GM18867 (cell line): ENCODE results near the gene HRH3.

Experiments
- ATAC-seq: cut with Tn5 transposase; IDR thresholded peaks from one replicate; pipeline ENCODE4 v1.9.1; 2021; ENCODE audit warnings: mild to moderate bottlenecking, moderate library complexity; ENCODE audit not compliant: unreplicated experiment

Gene HRH3

DNA sequence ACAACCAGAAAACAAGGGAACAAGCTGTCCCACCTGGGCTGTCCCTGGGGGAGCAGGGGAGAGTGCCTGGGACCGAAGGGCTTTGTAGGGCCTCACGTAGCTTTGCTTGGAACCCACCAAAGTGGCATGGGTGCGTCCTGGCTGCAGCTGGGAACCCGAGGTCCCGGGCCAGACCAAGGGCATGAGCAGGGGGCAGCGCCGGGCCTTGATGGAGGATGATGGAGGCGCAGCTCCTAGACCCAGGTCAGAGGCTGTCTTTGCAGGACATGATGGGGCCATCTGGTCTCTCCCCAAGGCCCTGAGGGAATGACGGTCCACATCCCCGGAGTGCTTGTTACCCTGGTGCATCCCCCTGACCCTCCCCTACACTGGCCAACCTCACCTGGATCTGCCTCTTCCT, 10.6 kb upstream of the HRH3 start:
- ATAC-seq: no peak

GRCh38 chr20:62230276-62230675, 10.2 kb upstream of the HRH3 start:
- no peak for ATAC-seq

DNA sequence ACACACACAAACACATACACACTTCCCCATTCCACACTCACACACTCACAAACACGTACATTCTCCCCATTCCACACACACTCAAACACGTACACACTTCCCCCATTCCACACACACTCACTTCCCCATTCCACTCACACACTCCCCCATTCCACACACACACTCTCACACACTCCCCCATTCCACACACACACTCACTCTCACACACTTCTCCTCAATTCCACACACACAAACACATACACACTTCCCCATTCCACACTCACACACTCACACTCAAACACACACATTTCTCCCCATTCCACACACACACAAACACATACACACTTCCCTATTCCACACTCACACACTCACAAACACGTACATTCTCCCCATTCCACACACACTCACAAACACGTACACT, 9.6 kb upstream of the HRH3 start:
- ATAC-seq: no peak

GRCh38 chr20:62228982-62229545, 9.0 kb upstream of the HRH3 start:
- no peak for ATAC-seq

DNA sequence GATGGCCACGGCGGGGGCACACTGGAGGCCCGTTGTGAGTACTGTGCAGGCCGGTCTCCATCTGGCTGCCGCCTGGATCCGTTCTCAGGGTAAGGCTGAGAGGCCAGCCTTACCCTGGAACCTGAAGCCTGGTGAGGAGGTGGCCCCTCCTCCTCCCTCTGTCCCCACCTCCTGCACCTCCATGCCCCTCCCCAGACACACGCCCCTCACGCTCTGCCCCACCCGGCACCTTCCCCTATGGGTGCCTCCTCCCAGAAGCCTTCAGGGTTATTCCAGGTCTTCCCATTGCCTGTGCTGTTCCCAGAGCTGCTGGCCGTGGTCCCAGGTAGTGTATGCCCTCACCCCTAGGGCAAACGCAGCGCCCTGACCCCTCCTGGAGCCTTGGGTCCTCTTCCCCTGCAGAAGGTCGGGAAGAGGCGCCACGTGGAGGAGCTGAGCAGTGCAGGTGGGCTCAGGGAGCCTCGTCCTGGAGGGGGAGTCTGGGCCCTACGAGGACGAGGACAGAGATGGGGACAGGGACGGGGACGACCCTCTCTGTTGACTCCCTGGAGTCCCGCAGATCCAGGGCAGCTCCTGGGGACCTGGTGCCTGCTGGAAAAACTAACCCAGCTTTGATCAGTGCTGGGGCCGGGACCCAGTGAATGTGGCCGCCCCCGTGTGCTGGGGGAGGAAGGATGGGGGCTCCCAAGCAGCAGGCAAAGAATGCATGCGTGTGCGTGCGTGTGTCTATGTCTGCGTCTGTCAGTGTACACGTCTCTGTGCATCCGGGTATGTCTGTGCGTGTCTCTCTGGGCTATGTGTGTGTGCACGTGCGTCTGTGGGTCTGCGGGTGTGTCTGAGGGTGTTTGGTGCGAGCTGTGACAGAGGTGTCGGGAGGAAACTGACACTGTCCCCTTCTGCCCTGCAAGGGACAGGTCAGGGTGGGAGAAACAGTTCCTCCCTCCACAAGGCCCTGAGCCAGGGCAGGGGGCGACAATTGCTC, 8.2 kb upstream of the HRH3 start:
- no peak for ATAC-seq

- ATAC-seq: no peak
Measured at GRCh38 chr20:62227591-62227976, 7.5 kb upstream of the HRH3 start.

DNA sequence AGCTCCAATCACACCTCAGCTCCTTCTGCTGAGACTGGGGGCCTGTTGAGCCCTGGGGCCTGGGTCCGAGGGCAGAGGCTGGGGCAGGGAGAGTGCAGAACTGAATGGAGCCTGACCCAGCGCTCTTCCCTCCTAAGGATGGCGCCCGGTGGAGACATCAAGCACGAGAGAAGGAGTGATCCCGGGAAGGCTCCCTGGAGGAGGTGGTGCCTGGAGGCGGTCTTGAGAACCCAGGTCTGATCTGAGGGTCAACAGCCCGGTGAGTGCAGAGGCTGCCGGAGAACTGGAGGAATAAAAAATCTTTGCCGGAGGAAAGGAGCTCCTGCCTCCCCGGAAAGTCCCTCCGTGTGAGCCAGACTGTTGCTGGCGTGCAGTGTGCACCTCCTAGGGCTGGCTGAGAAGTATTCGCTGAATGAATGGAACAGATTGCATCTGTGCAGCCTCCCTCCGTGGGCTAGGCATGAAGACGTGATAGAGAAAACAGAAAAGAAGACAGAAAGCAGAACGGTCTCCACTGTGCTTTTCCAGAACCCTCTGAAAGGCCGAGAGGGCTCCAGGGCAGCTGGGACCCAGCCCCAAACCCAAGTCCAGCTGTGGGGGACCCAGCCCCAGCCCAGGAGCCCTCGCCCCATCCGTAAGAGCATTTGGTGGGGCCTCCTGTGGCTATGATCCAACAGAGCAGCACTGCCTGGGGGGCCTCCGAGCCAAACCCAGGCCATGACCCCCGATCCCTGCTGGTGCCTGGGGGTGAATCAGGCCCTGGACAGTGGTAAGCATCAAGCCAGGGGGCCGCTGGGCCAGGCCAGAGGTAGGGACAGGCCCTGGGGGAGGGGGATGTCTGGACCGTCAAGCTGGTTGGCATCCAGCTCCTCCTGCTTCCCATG, 6.9 kb upstream of the HRH3 start:
- no peak for ATAC-seq

- no peak for ATAC-seq
Measured at GRCh38 chr20:62225820-62226635, 6.0 kb upstream of the HRH3 start.

DNA sequence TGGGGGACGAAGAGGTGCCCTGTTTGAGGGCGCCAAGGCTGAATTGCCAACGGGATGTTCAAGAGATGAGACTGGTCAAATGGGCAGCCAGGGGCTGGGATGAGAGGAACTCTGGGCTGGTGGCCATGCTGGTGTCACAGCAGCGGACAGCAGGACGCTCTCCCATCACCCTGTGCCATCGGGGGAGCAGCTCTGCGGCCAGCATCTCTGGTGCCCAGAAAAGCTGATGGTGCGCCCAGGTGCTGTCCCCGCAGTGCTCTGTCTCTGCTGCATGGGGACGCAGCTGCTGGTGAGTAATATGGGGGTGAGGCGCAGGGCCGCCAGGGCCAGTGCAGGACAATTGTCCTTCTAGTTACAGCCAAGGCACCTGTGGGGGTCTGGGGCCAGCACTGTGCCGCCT, 4.9 kb upstream of the HRH3 start:
- no peak for ATAC-seq

DNA sequence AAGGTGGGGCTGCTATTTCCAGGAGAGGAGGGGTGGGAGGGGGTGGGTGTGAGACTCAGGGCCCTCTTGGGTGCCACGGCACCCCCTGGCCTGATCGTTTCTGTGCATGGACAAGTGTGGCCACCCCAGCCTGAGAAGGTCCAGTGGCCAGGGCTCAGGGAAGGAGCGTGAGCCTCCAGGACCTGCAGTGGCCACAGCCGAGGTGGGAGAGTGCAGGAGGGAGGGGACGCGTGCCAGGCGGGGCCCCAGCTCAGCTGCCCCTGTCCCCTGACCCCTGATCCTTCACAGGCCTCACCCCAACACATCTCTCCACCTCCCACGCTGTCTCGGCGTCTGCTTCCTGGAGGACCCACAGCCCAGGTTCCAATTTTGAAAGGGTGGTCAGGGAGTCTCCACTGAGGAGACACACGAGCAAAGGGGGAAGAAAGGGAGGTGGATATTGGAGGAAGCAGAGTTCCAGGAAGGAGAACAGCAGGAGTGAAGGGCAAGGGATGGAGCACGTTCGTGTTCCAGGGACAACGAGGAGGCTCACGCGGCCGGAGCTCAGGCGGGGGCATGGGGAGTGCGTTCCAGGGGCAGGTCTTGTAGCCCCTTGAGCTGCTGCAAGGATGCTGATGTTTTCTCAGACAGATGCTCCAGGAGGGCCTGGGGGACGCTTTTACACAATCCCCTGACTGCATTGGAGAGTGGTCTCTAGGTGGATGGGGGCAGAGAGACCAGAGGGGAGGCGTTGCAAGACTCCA, 4.2 kb upstream of the HRH3 start:
- ATAC-seq: no peak

- no peak for ATAC-seq
Measured at GRCh38 chr20:62223571-62223970, 3.5 kb upstream of the HRH3 start.

DNA sequence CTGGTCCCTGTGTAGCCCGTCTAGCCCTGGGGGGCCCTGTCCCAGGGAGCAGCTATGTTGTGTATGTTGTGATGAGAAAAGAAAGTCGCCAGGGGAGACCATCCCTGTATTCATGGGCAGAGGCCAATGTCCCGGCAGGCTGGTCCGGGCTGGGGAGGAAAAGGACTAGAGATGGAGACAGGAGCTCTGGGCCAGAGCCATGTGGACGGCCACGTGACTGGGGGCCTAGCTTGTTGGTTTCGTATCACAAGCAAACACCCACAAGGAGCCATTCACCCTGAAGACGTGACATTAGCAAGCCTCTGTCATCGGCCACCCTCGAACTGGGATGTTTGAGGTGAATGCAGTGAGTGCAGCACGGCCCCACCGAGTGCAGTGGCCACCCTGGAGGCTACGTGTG, 2.9 kb upstream of the HRH3 start:
- no peak for ATAC-seq

- no peak for ATAC-seq
Measured at GRCh38 chr20:62222266-62222850, 2.3 kb upstream of the HRH3 start.

DNA sequence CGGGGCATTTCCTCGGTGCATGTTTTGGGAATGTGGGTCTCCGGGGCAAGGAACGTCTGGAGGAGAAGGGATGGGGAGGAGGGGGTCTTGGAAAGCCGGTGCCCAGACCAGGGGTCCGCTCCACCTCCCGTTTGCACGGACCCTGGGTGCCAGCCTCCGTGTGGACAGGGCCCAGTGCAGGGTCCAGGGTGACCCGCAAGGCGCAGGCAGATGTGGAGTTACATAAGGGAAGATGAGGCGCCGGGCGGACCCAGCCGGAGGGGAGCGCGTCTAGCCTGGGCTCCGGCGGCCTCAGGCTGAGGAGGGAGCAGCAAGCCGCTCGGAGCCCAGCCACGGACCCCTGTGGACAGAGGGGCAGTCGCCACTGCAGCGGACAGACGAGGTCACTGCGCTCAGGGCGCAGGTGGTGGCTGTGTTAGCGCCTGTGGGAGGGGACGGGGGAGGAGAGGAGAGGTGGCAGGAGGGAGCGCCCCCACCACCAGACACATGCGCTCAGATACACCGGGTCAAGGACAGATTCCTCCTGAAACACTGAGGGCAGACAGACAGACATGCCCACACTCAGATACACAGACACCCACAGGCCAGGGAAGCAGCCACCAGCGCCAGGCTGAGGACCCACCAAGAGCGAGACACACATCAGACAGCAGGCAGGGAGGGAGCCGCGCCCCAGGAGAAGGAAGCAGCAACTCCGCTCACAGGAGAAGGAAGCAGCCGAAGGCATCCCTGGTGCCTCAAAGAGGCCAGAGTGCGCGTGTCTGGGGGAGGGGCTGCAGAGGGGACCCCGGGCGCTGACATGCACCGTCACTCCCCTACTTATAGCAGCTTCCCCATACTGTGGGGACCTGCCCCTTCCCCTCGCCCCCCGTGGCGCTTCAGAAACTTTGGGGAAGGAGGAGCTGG, 839 bp upstream of the HRH3 start:
- ATAC-seq: no peak

- no peak for ATAC-seq
Measured at GRCh38 chr20:62219101-62219991, 732 bp downstream of the HRH3 start.

DNA sequence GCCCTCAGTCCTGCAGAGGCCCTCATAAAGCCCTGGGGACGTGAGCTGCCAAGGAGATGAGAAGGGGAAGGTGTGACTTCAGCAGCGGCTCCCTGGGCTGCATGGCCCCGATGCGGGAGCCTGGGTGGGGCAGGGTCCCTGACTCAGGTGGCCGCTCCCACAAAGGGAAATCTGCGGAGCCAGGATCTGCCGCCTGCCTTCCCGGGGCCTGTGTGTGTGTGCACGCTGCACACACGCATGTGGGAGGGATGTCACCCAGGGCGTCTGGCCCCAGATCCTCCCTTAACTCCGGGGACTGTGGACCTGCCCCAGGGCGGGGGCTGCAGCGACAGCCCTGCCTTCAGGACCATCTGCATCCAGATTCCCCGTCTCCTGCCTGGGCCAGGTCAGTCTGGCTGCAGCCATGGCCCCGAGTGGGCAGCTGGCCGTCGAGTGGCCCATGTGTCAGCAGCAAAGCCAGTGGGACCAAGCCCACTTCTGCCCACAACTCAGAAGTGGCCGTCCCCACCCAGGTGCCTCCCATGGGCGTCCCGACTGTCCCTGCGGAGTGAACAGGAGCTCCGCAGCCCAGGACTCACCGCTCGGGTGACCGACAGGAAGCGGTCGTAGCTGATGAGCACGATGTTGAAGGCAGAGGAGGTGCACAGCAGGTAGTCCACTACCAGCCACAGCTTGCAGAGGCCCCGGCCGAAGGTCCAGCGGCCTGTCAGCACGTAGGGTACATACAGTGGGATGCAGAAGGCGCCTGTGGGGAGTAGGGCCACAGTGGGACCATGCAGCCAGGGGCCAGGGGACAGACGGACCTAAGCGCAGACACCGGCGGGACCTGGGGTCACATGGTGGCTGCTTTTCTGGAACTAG, 1.9 kb downstream of the HRH3 start:
- no peak for ATAC-seq
